HG03439 (cell line): Measurements from ENCODE around the gene NARS2.
"Not testable (repeated sequence)": the region's sequence is repeated elsewhere in the genome, so short reads cannot be mapped to it uniquely, and the experiment has no call there.

ENCODE experiments used
- ATAC-seq: cut with Tn5 transposase; IDR thresholded peaks from one replicate; pipeline ENCODE4 v1.9.1; 2021; ENCODE audit warnings: mild to moderate bottlenecking, moderate library complexity; ENCODE audit not compliant: unreplicated experiment

Gene NARS2

DNA sequence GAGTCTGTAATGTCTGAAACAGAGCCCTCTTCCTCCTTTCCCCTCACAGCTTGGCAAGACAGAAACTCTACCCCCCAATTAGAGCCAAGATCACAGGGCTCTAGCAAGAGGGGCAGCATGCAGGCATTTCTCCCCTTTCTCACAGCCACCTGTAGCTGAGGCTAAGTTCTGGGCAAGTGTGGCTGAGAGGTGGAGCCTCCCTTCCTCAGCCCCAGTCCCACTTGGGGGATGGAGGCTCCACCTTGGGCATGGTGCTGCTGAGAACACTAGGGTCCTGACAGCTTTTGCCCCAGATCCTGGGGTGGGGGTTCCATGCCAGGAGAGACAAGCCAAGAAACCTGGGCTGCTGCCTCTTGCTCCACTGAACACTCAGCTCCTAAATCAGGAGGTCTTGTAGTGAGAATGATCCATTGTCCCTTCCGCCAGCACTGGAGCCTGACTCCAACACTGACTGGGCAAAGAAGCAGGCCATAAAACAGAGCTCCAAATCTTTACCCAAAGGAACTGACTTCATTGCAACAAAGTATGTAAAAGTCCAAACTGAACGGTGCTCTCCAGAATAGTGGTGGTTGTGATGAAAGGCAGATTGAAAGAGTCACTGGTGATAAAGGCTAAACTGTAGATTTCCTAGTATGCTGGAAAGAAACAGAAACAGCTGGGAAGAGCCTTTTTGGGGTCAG lies 25.6 kb downstream of the NARS2 start:
- ATAC-seq = no peak

DNA sequence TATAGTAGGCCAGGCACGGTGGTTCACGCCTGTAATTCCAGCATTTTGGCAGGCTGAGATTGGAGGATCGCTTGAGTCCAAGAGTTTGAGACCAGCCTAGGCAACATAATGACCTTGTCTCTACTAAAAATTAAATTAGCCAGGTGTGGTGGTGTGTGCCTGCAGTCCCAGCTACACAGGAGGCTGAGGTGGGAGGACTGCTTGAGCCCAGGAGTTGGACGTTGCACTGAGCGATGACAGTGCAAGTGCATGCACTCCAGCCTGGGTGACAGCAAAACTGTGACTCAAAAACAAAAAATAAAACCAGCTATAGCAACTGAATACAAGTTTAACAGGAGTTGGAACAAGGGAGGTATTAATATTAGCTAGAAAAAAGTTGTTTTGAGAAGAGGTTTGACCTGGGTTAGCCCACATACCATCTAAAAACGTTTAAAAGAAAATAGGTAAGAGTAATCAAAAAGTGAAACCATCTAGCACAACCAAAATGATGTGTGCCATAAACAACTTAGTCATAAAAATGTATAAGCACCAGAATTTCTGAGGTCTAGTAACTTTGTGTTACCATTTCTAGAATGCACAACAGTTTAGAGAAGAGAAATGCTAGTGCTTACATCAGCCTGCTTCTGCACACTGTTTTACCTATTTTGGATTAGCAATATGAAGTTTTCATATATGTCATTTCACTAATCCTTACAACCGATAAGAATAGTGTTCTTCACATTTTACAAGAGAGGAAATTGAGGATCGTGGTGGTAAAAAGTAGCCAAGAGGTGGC lies 26.5 kb downstream of the NARS2 start:
- no peak for ATAC-seq

DNA sequence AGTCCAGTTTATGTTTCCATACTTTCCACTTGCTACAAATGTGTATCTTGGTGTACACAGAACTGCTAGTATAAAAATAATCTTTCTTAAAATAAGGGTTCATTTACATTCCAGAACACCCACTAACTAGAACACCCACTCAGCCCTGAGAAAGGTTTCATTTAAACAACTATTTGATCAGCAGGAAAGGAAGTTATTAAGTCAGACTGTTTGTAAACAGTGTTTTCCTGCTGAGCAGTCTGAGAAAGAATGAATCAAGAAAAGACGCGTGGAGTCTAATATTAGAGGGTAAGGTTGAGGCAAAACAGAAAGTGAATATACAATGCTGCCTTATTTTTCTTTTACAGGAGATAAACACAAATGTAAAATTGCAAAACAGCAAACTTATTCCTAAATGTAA lies 32.7 kb downstream of the NARS2 start:
- ATAC-seq = no peak

DNA sequence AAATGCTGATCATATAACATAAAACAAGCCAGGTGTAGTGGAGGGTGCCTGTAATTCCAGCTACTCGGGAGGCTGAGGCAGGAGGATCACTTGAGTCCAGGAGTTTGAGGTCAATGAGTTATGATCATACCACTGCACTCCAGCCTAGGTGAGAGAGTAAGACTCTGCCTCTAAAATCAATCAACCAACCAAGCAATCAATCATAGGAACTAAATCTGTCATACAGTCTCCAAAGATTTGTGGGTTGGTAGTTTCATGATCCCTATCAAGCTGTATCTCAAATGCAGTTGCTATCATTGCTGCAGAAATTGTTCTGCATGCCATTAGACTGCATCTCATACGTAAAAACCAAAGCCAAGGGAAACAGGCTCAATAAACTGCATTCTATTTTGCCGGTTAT lies 33.1 kb downstream of the NARS2 start:
- ATAC-seq = no peak

DNA sequence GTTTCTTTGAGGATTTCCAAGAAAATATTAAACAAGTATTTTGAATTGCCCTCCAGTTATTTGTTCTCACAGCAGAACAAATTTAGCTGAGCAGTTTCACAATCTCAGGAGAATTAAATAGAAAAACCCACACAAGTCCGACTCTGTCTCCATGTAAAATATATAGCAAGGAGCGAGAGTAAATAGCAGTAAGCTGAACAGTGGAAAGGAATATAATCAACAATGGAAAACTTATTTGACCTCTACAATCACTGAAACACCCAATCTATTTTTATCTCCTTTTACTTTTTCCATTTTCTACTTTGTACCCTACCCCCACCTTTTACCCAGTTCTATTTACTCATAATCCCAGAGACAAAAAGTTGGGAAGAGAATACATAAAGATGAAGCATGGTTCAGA lies 34.4 kb downstream of the NARS2 start:
- ATAC-seq = no peak

DNA sequence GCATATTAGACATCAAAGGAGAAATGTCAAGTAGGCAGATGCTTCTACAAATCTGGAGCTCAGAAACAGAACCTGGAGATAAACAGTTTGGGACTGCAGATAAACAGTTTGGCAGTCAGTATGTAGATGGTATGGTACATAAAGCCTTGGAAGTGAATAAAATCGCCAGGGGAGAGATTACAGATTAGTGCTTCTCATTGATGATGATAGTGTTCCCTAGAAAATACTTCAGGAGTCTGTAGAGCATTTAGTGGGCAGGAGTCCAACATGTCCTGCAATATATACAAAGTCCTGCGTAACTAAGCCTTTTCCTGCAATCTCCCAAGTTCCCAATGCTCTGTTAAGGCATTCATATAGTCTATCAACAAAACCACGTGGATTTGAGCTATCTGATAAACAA lies 35.2 kb downstream of the NARS2 start:
- no peak for ATAC-seq

DNA sequence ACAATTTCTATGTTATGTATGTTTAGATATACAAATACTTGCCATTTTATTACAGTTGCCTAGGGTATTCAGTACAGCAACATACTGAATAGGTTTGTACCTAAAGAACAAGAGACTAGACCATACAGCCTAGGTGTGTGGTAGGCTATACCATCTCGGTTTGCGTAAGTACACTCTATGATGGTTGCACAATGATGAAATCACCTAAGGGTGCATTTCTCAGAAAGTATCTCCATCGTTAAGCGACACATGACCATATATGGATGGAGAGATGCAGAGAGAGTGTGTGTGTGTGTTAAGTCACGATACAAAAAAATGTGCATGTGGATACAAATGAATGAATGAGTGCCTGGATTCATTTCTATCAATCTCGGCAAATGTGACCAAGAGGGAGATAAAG lies 37.7 kb downstream of the NARS2 start:
- ATAC-seq = no peak

DNA sequence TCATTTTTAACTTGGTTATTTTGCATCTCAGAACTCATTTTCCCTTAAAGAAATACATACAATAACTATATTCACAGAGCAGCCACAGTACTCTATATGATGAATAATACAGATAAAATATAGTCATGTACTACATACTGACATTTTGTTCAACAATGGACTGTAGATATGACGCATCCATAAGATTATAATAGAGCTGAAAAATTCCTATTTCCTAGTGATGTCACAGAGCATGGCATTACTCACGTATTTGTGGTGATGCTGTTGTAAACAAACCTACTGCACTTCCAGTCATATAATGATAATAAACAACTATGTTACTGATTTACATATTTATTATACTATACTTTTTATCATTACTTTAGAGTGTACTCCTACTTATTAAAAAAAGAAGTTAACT lies 38.7 kb downstream of the NARS2 start:
- no peak for ATAC-seq

DNA sequence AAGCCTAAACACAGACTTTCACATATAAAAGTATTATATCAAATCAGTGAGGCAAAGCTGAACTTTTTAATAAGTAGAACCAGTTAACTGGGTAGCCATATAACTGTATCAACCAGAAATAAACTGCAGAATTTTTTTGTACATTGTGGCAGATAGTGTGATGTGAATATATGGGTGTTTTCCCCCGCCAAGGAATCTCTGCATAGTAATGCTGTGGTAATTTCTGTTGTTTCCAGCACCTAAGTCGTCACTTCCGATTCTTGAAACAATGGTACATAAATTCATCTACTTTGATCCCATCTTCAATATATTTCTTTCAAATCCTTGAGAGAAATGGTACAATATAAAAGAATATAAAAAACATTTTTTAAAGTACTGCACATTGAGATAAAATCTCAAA lies 39.6 kb downstream of the NARS2 start:
- ATAC-seq = no peak

DNA sequence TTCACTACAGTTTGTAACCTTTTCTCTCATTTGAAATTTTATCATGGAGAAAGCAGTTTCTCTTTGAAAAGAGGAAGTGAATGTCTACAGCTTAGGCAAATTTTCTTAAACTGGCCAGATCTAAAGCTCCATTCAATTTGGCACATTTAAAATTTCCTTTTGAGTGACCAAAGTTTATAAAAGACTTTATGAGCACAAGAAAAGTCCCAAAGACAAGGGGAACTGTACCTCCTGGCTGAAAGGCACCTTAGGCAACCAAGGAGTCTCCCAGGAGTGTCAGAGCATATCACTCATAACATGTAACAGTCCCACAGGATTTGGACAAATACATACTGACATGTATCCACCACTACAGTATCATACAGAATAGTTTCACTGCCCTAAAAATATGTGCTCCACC lies 41.3 kb downstream of the NARS2 start:
- ATAC-seq = peak; percentile 78

DNA sequence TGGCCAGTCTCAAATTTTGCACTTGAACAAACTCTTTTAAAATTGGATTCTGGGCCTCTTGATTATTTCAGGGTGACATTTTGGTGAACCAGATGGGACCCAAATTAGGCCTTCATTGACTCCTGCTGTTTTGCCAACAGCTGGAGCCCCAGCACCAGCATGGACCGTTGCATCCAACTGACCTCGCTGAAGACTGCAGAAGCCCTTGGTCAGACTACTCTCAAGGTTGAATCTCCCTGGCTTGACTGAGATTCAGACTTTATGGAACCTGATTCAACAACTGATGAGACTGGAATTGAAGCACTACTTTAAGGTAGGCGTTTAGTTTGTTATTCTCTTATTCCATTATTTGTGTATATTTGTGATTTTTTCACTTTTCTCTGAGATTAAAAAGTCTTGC lies 41.7 kb downstream of the NARS2 start:
- ATAC-seq = peak; percentile 31

DNA sequence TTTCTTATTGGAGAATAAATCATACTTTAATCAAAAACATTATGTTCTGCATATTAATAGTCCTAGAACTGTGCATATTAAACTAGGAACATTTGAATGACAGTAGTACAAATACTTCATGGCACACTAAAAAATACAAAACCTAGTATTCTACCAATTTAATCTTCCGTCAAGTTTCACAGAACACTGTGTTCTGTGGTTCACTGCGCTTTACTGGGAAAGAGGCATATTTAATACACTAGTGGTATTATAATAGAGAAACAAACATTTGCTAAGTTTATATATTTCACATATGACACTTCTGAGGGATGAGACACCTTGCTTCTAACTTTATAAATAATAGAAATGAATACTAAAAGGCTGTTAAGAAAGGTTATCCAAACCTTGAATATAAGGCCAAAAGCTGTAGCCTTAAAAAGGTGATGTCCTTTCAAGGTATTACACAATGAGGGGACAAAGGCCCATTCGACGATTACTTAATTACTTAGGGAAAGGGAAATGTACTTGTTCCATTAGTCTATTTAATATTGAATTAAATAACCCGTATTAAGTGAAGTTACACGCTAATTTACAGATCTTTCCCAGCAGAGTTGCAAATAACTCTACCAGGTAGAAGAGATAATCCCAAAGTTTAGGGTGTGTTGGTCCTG lies 48.0 kb downstream of the NARS2 start:
- ATAC-seq = no peak

DNA sequence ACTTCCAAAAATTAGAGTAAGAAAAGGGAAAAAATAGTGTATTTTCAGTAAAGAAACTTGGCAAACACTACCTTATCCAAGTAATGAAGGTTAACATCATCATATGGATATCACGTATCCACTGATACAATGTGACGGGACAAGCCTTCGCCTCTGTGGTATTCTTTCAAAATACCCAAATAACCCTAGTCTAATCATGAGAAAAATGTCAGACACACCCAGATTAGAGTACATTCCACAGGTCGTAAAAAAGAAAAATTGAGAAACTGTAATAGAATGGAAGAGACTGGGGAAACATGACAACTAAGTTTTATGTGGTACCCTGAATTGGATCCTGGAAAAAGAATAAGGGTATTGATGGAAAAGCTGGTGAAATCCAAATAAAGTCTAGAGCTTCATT lies 48.9 kb downstream of the NARS2 start:
- ATAC-seq = no peak

DNA sequence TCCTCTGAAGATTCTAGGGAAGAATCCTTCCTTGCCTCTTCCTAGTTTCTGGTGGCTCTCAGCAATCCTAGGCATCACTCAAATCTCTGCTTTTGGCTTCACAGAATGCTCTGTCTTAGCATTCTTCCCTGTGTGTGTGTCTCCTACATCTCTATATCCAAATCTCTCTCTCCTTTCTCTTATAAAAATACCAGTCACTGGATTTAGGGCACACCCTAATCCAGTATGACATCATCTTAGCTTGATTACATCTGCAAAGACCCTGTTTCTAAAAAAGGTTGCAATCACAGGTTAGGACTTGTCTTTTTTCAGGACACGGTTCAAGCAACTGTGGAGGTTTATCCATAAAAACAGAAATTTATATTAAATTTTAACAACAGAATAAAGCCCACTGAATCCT lies 54.4 kb downstream of the NARS2 start:
- ATAC-seq = no peak

DNA sequence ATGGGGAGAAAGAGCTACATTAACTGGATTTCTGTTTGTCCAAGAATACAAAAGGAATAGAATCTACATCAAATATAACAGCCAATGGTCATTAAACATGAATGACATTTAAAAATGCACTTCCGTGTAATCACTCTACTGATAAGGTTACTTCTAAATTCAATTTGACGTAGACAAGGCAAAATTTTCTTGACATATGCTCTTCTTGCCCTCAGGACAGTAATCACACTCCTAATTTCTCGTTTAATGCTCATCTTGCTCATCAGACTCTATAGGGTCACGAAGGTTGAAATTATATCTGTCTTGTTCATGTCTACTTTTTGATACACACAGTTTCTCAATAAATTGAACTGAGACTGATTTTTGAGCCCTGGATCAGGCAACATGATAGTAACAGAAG lies 58.4 kb downstream of the NARS2 start:
- no peak for ATAC-seq

DNA sequence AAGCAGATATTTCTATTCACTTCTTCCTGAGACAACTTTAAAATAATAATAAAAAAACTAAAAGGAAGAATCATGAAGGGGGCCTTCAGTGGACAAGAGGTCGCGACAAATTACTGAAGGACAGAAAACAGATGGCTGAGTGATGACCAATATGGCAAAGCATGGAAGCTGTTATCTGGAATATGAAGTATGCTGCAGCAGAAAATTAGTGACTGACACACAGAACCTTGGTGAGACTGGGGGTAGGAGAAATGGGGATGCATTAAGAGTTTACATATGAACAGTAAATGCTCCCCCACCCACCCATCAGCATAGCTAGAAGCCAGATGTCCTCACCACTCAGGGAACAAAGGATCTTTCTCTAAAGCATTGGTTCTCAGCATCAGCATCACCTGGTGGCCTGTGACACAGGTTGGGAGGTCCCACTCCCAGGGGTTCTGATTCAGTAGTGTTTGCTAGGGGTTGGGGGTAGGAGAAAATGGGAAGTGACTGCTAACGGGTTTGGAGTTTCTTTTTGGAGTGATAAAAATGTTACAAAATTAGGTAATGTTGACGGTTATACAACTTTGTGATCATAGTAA lies 59.7 kb downstream of the NARS2 start:
- ATAC-seq = no peak

DNA sequence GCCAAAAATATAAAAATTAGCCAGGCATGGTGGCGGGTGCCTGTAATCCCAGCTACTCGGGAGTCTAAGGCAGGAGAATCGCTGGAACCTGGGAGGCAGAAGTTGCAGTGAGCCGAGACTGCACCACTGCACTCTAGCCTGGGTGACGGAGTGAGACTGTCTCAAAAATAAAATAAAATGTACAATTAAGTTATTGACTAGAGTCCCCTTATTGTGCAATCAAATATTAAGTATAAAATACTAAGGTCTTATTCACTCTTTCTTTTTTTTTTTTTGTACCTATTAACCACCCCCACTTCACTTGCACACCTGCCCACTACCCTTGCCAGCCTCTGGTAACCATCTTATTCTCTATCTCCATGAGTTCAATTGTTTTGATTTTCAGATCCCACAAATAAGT lies 61.6 kb downstream of the NARS2 start:
- not testable (repeated sequence) for ATAC-seq

DNA sequence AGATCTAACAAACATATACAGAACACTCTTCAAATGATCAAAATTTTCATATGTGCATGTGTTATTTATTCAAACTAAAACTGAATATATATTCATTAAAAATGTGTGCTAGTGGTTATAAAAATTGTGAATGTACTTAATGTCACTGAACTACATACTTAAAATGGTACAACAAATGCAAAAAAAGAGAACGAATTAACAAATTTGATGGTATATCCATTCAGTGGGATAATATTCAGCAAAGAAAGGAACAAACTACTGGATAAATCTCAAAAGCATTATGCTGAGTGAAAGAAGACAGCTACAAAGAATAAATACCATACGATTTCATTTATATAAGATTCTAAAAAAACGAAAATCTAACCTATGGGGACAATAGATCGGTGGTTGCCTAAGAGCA lies 64.1 kb downstream of the NARS2 start:
- ATAC-seq = no peak

DNA sequence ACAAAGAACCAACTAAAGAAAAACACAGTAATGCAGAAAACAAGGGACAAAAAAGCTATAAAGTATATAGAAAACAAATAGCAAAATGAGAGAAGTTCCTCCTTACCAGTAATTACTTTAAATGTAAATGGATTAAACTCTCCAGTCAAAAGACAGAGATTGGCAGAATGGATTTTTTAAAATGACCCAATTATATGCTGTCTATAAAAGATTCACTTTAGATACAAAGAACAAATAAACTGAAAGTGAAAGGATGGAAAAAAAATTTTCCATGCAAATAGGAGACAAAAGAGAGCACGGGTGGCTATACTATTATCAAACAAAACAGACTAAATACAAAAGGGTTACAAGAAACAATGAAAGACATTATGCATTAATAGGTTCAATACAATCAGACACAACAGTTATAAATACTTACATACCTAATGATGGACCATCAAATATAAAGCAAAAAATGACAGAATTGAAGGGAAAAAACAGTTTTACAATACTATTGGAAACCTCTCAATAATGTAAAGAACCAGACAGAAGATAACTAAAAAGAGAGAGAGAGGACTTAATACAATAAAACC lies 64.6 kb downstream of the NARS2 start:
- no peak for ATAC-seq

DNA sequence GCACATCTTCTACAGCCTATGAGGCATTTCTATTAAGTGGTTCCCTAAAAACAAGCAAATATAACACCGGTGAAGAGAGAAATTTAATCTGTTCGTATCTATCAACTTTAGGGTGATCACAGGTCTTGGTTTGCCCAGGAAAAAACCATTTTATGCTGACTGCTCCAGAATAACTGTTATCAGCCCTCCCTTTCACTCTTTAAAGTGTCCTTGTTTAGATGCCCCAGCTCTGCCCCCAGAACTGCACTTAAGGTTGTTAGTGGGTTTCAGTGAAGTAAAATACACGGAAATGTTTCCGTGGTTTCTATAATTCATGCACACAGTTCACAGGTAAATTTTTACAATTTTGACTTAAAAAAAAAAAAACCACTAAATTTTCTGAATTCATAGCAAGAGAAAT lies 70.0 kb downstream of the NARS2 start:
- ATAC-seq = no peak

DNA sequence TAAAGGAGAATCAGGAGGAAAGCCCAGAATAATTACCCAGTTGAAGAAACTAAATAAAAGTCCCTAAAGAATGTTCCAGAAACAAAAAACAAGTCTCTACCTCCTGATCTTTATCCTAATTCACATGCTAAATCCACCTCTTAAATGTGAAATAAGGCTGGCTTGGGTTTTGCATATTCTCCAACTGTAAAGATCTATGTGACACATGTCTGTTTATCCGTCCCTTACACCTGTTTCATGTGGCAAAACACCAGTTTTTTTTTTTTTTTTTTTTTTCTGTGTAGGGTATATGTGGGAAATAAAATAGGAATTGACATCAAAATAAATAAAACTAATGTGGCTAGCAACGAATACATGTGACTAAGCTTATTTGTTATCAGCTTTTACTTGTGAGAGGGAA lies 70.5 kb downstream of the NARS2 start:
- no peak for ATAC-seq

DNA sequence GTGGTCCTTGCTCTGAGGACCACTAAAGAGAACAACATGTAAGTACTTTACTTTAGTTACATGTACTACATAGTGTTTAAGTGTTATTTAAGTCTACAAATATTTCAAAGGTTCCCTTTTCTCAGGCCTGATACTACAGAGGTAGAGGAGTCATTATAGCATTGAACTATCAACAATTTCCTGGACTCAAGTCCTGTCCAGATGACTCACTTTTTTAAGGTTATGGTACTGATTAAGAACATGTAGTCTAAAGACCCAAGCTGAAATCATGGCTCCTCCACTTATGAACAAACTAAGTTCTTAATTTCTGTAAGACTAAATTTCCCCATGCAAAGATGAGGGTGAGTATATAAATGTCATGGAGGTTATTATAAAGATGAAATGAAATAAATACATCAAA lies 74.7 kb downstream of the NARS2 start:
- no peak for ATAC-seq
